Liver (tissue), 9 donors: ENCODE measurements around the gene TBC1D4. TPM values are rescaled to one million over a fixed set of nuclear protein-coding genes. Genes with fewer than 3 reads are reported as not detected.

Experiments
- DNase-seq: peaks from one replicate; pipeline ENCODE4 v3.0.0-alpha.2; 2017; ENCODE audit warnings: low spot score
- H3K27ac ChIP-seq, 2 donors: one replicate each; pipeline ENCODE4 v1.7.0; 2013; ENCODE audit warnings: inconsistent platforms in 2 of 2, low read length in 2 of 2, control low read depth in 1 of 2, low read depth in 1 of 2, mild to moderate bottlenecking in 1 of 2
- H3K27me3 ChIP-seq, 4 donors: one replicate each; pipeline versions ENCODE4 v1.6.1 to v1.7.0; 2013; ENCODE audit warnings: low read length in 3 of 4, inconsistent platforms in 1 of 4, mild to moderate bottlenecking in 1 of 4, moderate library complexity in 1 of 4; ENCODE audit not compliant: control insufficient read depth in 4 of 4, insufficient read depth in 4 of 4
- H3K36me3 ChIP-seq, 4 donors: one replicate each; pipeline versions ENCODE4 v1.6.1 to v1.7.0; 2013; ENCODE audit warnings: low read length in 3 of 4, mild to moderate bottlenecking in 3 of 4, low read depth in 1 of 4, moderate library complexity in 1 of 4; ENCODE audit not compliant: control insufficient read depth in 4 of 4, insufficient read depth in 3 of 4
- H3K4me1 ChIP-seq, 4 donors: one replicate each; pipeline versions ENCODE4 v1.6.1 to v1.7.0; 2013; ENCODE audit warnings: low read length in 3 of 4, mild to moderate bottlenecking in 3 of 4, moderate library complexity in 1 of 4; ENCODE audit not compliant: control insufficient read depth in 4 of 4, insufficient read depth in 4 of 4
- H3K4me3 ChIP-seq, 3 donors: one replicate each; pipeline versions ENCODE4 v1.6.1 to v1.7.0; 2013; ENCODE audit warnings: low read length in 3 of 3, control low read depth in 1 of 3, low read depth in 1 of 3, mild to moderate bottlenecking in 1 of 3
- H3K9ac ChIP-seq, 2 donors: one replicate each; pipeline ENCODE4 v1.7.0; 2013; ENCODE audit warnings: low read length in 2 of 2, mild to moderate bottlenecking in 2 of 2, moderate library complexity in 2 of 2, control low read depth in 1 of 2, low read depth in 1 of 2
- H3K9me3 ChIP-seq, 4 donors: one replicate each; pipeline versions ENCODE4 v1.6.1 to v1.7.0; 2013; ENCODE audit warnings: low read length in 3 of 4; ENCODE audit not compliant: control insufficient read depth in 4 of 4
- EGR1 ChIP-seq, 2 donors: IDR thresholded peaks; 2 replicates each; pipeline ENCODE4 v1.6.1; 2016 to 2018; ENCODE audit warnings: antibody characterized with exemption in 2 of 2, low read depth in 2 of 2
- FOXA1 ChIP-seq: IDR thresholded peaks from 2 replicates; pipeline ENCODE4 v1.6.1; 2016; ENCODE audit warnings: antibody characterized with exemption
- FOXA2 ChIP-seq: IDR thresholded peaks from 2 replicates; pipeline ENCODE4 v1.6.1; 2016; ENCODE audit warnings: antibody characterized with exemption
- GABPA ChIP-seq, 2 donors: IDR thresholded peaks in 1 of 2; conservative IDR thresholded peaks in 1 of 2; 2 replicates each; pipeline ENCODE4 v1.6.1; 2016; ENCODE audit warnings: antibody characterized with exemption in 2 of 2, mild to moderate bottlenecking in 1 of 2, moderate library complexity in 1 of 2
- HNF4A ChIP-seq, 2 donors: conservative IDR thresholded peaks; 2 replicates each; pipeline ENCODE4 v1.6.1; 2016; ENCODE audit warnings: antibody characterized with exemption in 2 of 2, mild to moderate bottlenecking in 2 of 2
- HNF4G ChIP-seq: IDR thresholded peaks from 2 replicates; pipeline ENCODE4 v1.6.1; 2016; ENCODE audit warnings: antibody characterized with exemption
- JUND ChIP-seq, 2 donors: IDR thresholded peaks; 2 replicates each; pipeline ENCODE4 v1.6.1; 2016; ENCODE audit warnings: antibody characterized with exemption in 2 of 2
- NR2F2 ChIP-seq: IDR thresholded peaks from 2 replicates; pipeline ENCODE4 v1.6.1; 2016; ENCODE audit warnings: antibody characterized with exemption
- RAD21 ChIP-seq, 2 donors: IDR thresholded peaks; 2 replicates each; pipeline ENCODE4 v1.6.1; 2016; ENCODE audit warnings: antibody characterized with exemption in 2 of 2, mild to moderate bottlenecking in 2 of 2
- RXRA ChIP-seq, 2 donors: IDR thresholded peaks; 2 replicates each; pipeline ENCODE4 v1.6.1; 2017 to 2018; ENCODE audit warnings: antibody characterized with exemption in 2 of 2, mild to moderate bottlenecking in 1 of 2
- SP1 ChIP-seq: IDR thresholded peaks from 2 replicates; pipeline ENCODE4 v1.6.1; 2018; ENCODE audit warnings: antibody characterized with exemption, mild to moderate bottlenecking
- TAF1 ChIP-seq: conservative IDR thresholded peaks from 2 replicates; pipeline ENCODE4 v1.6.1; 2016; ENCODE audit warnings: antibody characterized with exemption, mild to moderate bottlenecking
- YY1 ChIP-seq: IDR thresholded peaks from 2 replicates; pipeline ENCODE4 v1.6.1; 2016; ENCODE audit warnings: antibody characterized with exemption, mild to moderate bottlenecking
- WGBS: extraction: QIAGEN DNeasy Blood & Tissue Kit; methylation state at CpG from one replicate; pipeline ENCODE4 v1.1.7; 2013; 5-methylcytosine and 5-hydroxymethylcytosine counted together
- polyA plus RNA-seq, 2 donors: library from polyadenylated mRNA; stranded (reverse) in 1 of 2; unstranded in 1 of 2; fragments of 200-250 nt in 1 of 2; fragments of >200 nt in 1 of 2; fragmentation: Nextera tagmentation in 1 of 2; extraction: Ambion mirVana in 1 of 2; gene quantifications; one replicate each; pipeline versions ENCODE4 v1.2.1 to v1.2.3, GENCODE V29; 2013 to 2015
- total RNA-seq, 2 donors: library from RNA; depleted of rRNA; stranded (reverse); fragments of >200 nt; gene quantifications; one replicate each; pipeline ENCODE4 v1.2.3, GENCODE V29; 2014
- TF ChIP-seq, protein P1 (sequence below): fragments of 150-350 bp; IDR thresholded peaks from 2 replicates; pipeline ENCODE4 v1.5.1; 2017; ENCODE audit warnings: improper control_type of control experiment, low read depth, low read length; ENCODE audit not compliant: missing input control
- TF ChIP-seq, protein P2 (sequence below): IDR thresholded peaks from 2 replicates; pipeline ENCODE4 v1.6.1; 2016; ENCODE audit warnings: antibody characterized with exemption
- TF ChIP-seq, protein P3 (sequence below): IDR thresholded peaks from 2 replicates; pipeline ENCODE4 v1.6.1; 2016; ENCODE audit warnings: antibody characterized with exemption, mild to moderate bottlenecking
- TF ChIP-seq, protein P4 (sequence below): IDR thresholded peaks from 2 replicates; pipeline ENCODE4 v1.6.1; 2016; ENCODE audit warnings: antibody characterized with exemption
- donor health status: healthy.
- donor health status: healthy.
- donor health status: healthy.
- donor health status: healthy.
- donor health status: healthy.

TBC1D4 gene
- total and polyA plus RNA-seq, 4 donors, result 2.3 to 11.1 (median 6.5) TPM

DNA sequence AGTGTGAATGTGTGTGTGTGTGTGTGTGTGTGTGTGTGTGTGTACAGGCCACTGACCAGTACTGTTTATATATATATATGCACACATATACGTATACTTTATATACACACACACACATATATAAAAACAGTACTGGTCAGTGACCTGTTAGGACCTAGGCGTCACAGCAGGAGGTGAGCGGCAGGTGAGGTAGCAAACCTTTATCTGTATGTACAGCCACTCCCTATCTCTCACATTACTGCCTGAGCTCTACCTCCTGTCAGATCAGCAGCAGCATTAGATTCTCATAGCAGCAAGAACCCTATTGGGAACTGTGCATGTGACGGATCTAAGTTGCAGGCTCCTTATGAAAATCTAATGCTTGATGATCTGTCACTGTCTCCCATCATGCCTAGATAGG is 34.5 kb downstream of the TBC1D4 start:
- 92% methylated on average over 4 of the region's 4 CpGs for WGBS
- no peak overlapping the region for H3K27ac ChIP-seq
- peaks cover 0 to 34% (median 15%) of the 10 kb centered on the region in 4 donors for H3K4me1 ChIP-seq
- H3K36me3 ChIP-seq, result no peaks in the 10 kb centered on the region
- H3K4me3 ChIP-seq, result no peak overlapping the region
- no peak for TF ChIP-seq RXRA (IDR thresholded peaks at IDR 0.05)
- TF ChIP-seq SP1, result no peak
- TF ChIP-seq HNF4G, result no peak
- TF ChIP-seq, protein P1, sequence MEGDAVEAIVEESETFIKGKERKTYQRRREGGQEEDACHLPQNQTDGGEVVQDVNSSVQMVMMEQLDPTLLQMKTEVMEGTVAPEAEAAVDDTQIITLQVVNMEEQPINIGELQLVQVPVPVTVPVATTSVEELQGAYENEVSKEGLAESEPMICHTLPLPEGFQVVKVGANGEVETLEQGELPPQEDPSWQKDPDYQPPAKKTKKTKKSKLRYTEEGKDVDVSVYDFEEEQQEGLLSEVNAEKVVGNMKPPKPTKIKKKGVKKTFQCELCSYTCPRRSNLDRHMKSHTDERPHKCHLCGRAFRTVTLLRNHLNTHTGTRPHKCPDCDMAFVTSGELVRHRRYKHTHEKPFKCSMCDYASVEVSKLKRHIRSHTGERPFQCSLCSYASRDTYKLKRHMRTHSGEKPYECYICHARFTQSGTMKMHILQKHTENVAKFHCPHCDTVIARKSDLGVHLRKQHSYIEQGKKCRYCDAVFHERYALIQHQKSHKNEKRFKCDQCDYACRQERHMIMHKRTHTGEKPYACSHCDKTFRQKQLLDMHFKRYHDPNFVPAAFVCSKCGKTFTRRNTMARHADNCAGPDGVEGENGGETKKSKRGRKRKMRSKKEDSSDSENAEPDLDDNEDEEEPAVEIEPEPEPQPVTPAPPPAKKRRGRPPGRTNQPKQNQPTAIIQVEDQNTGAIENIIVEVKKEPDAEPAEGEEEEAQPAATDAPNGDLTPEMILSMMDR, result no peak
- TF ChIP-seq EGR1 (IDR thresholded peaks at IDR 0.05; ENCODE audit: low read depth in 2 of 2), result no peak
- no peak for TF ChIP-seq JUND (IDR thresholded peaks at IDR 0.05)
- no peak for TF ChIP-seq TAF1
- no peak for TF ChIP-seq HNF4A (conservative IDR thresholded peaks at IDR 0.05)
- no peak for DNase-seq
- no peak overlapping the region for H3K9ac ChIP-seq
- H3K27me3 ChIP-seq, result no peaks in the 10 kb centered on the region
- H3K9me3 ChIP-seq, result no peaks in the 10 kb centered on the region

DNA sequence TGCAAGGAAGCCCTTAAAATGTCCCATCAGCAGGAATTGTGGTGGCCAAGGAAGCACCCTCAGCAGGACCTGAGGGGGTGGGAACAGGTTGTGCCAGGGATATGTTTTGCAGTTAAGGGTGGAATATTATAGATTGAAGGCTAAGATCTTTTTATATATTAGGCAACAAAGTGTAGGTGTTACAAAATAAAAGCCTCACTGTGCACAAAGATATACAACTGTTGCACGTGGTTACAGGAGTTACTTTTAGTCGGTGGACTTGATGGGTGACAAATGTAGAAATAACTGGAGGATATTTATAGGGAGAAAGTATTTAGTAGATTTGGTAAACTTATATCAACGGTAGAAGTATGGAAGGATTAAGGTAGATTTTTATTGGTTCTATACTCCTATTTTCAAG is 35.1 kb downstream of the TBC1D4 start:
- TF ChIP-seq, protein P2, sequence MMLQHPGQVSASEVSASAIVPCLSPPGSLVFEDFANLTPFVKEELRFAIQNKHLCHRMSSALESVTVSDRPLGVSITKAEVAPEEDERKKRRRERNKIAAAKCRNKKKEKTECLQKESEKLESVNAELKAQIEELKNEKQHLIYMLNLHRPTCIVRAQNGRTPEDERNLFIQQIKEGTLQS, result no peak
- no peak for TF ChIP-seq NR2F2
- no peaks in the 10 kb centered on the region for H3K9me3 ChIP-seq
- no peaks in the 10 kb centered on the region for H3K27me3 ChIP-seq
- peaks cover 0 to 34% (median 15%) of the 10 kb centered on the region in 4 donors for H3K4me1 ChIP-seq
- H3K9ac ChIP-seq, result no peak overlapping the region
- H3K4me3 ChIP-seq, result no peak overlapping the region
- no peaks in the 10 kb centered on the region for H3K36me3 ChIP-seq
- no peak for DNase-seq
- peak overlapping the region in 1 of 2 donors; percentile 54 for H3K27ac ChIP-seq
- 90% methylated on average over 3 of the region's 3 CpGs for WGBS

DNA sequence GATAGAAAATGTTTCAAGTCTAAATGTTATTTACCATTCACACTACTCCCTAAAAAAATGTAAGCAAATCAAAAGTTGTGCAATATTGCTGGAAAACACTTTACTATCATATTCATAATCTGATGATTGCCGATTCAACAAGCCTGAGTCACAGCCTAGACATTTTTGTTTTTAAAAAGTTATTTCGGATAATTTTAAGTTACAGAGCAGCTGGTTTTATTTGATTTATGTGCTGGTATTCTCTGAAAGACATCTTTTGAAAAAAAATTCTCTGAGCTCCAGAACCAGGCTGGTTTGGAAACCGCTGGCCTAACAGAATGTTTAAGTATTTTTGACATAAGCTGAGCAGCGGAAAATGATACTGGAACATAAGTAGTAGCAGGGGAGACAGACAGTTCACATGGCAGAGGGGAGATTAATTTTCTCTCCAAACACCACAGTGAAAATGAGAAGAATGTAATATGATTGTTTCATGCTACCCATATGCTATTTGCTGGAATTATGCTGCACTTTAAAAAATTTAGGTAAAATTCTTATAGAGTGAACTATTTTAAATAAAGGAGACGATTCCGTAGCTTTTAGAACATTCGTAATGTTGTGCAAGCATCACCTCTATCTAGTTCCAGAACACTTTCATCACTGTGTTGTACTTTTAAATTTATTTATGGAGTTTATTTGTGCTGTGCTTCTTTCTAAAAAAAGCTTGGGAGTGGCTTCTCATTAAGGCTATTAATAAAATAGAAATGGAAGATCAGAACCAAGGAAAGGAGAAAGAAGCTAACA is 36.1 kb downstream of the TBC1D4 start:
- DNase-seq, result no peak
- no peak for TF ChIP-seq RAD21 (IDR thresholded peaks at IDR 0.05)
- no peak for TF ChIP-seq NR2F2
- no peak for TF ChIP-seq FOXA2
- no peak for TF ChIP-seq GABPA (IDR thresholded peaks at IDR 0.05 in 1 of 2, conservative IDR thresholded peaks at IDR 0.05 in 1 of 2)
- TF ChIP-seq, protein P3, sequence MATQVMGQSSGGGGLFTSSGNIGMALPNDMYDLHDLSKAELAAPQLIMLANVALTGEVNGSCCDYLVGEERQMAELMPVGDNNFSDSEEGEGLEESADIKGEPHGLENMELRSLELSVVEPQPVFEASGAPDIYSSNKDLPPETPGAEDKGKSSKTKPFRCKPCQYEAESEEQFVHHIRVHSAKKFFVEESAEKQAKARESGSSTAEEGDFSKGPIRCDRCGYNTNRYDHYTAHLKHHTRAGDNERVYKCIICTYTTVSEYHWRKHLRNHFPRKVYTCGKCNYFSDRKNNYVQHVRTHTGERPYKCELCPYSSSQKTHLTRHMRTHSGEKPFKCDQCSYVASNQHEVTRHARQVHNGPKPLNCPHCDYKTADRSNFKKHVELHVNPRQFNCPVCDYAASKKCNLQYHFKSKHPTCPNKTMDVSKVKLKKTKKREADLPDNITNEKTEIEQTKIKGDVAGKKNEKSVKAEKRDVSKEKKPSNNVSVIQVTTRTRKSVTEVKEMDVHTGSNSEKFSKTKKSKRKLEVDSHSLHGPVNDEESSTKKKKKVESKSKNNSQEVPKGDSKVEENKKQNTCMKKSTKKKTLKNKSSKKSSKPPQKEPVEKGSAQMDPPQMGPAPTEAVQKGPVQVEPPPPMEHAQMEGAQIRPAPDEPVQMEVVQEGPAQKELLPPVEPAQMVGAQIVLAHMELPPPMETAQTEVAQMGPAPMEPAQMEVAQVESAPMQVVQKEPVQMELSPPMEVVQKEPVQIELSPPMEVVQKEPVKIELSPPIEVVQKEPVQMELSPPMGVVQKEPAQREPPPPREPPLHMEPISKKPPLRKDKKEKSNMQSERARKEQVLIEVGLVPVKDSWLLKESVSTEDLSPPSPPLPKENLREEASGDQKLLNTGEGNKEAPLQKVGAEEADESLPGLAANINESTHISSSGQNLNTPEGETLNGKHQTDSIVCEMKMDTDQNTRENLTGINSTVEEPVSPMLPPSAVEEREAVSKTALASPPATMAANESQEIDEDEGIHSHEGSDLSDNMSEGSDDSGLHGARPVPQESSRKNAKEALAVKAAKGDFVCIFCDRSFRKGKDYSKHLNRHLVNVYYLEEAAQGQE, result no peak
- no peak for TF ChIP-seq HNF4A (conservative IDR thresholded peaks at IDR 0.05)
- TF ChIP-seq JUND (IDR thresholded peaks at IDR 0.05), result no peak
- no peak for TF ChIP-seq EGR1 (IDR thresholded peaks at IDR 0.05; ENCODE audit: low read depth in 2 of 2)
- TF ChIP-seq, protein P4, sequence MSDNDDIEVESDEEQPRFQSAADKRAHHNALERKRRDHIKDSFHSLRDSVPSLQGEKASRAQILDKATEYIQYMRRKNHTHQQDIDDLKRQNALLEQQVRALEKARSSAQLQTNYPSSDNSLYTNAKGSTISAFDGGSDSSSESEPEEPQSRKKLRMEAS, result no peak
- no peak for TF ChIP-seq FOXA1
- no peak for TF ChIP-seq YY1
- no peak for TF ChIP-seq TAF1
- 34% methylated on average over 7 of the region's 7 CpGs for WGBS
- H3K9ac ChIP-seq, result peak overlapping the region in 1 of 2 donors; percentile 58
- peak overlapping the region; percentile 64 to 65 for H3K27ac ChIP-seq
- no peaks in the 10 kb centered on the region for H3K27me3 ChIP-seq
- no peaks in the 10 kb centered on the region for H3K36me3 ChIP-seq
- peak overlapping the region in 2 of 3 donors; percentile 38 to 48 for H3K4me3 ChIP-seq
- peaks cover 0 to 37% (median 17%) of the 10 kb centered on the region in 4 donors for H3K4me1 ChIP-seq
- no peaks in the 10 kb centered on the region for H3K9me3 ChIP-seq
